Stomach (tissue), 9 donors: ENCODE measurements around the gene MB. TPM values are rescaled to one million over a fixed set of nuclear protein-coding genes. Genes with fewer than 3 reads are reported as not detected.
A peak's percentile ranks its signal among the peaks of the same experiment; 100 is the strongest.

Experiments
- DNase-seq, 2 donors: peaks; one replicate each; pipeline versions ENCODE4 v3.0.0 to v3.0.0-alpha.2; 2013 to 2019
- H3K27ac ChIP-seq, 5 donors: fragments of 200-600 bp in 4 of 5; sonication (generic) in 4 of 5; one replicate each; pipeline ENCODE4 v1.5.1; 2013 to 2019; ENCODE audit warnings: mild to moderate bottlenecking in 1 of 5, moderate library complexity in 1 of 5
- H3K27me3 ChIP-seq, 3 donors: fragments of 200-600 bp; sonication (generic); one replicate each; pipeline ENCODE4 v1.5.1; 2017 to 2019; ENCODE audit warnings: mixed run types in 1 of 3
- H3K36me3 ChIP-seq, 4 donors: fragments of 200-600 bp; sonication (generic); 1 replicate in 3 of 4; 2 replicates in 1 of 4; pipeline ENCODE4 v1.5.1; 2016 to 2019
- H3K4me1 ChIP-seq, 4 donors: fragments of 200-600 bp; sonication (generic); one replicate each; pipeline ENCODE4 v1.5.1; 2016 to 2019
- H3K4me3 ChIP-seq, 4 donors: fragments of 200-600 bp; sonication (generic) in 3 of 4; one replicate each; pipeline ENCODE4 v1.5.1; 2016 to 2019; ENCODE audit warnings: mild to moderate bottlenecking in 1 of 4
- H3K9me3 ChIP-seq, 4 donors: fragments of 200-600 bp; sonication (generic); one replicate each; pipeline ENCODE4 v1.5.1; 2016 to 2019
- EP300 ChIP-seq: sonication (generic); formaldehyde crosslinking; IDR thresholded peaks from one replicate; pipeline ENCODE4 v1.6.1; 2017; ENCODE audit warnings: antibody characterized with exemption
- POLR2A ChIP-seq, 4 donors: fragments of 450-650 bp; IDR thresholded peaks; one replicate each; pipeline ENCODE4 v1.6.1; 2016; ENCODE audit warnings: antibody characterized with exemption in 4 of 4, control low read depth in 2 of 4, mild to moderate bottlenecking in 1 of 4, moderate library complexity in 1 of 4
- POLR2AphosphoS5 ChIP-seq, 3 donors: sonication (generic); formaldehyde crosslinking; IDR thresholded peaks; one replicate each; pipeline ENCODE4 v1.6.1; 2016; ENCODE audit warnings: antibody characterized with exemption in 3 of 3
- WGBS, 5 donors: extraction: QIAGEN DNeasy Blood & Tissue Kit in 3 of 5; methylation state at CpG; one replicate each; pipeline versions ENCODE4 v1.1.5 to v1.1.7; 2013 to 2018; 5-methylcytosine and 5-hydroxymethylcytosine counted together
- intact Hi-C: fragments of 100-400 bp; cut with DNase I; formaldehyde crosslinking; loops from one replicate; pipeline ENCODE4 v1.15.1; 2023; ENCODE audit warnings: low total_unique reads
- polyA plus RNA-seq, 3 donors: library from polyadenylated mRNA; stranded (reverse); fragments of 200-250 nt; gene quantifications; one replicate each; pipeline ENCODE4 v1.2.3, GENCODE V29; 2013
- total RNA-seq, 5 donors: library from RNA; depleted of rRNA; stranded (reverse); fragments of >200 nt; gene quantifications; one replicate each; pipeline versions ENCODE4 v1.1.0 to v1.2.3, GENCODE V29; 2014 to 2016
- TF ChIP-seq, protein P1 (sequence below), 7 experiments: fragments of 450-650 bp in 4 of 7; fragments of 200-600 bp in 3 of 7; sonication (generic) in 3 of 7; IDR thresholded peaks; one replicate each; pipeline ENCODE4 v1.5.1; 2016 to 2019; ENCODE audit warnings: antibody characterized with exemption in 7 of 7, control low read depth in 2 of 7, mild to moderate bottlenecking in 1 of 7
- donor health status: healthy with polysubstance abuse.
- donor health status: Bipolar disorder and iron deficiency.
- donor health status: healthy.

Gene MB
- total and polyA plus RNA-seq, 8 donors = 0.87 to 29.5 (median 2.2) TPM; not detected in 3

DNA sequence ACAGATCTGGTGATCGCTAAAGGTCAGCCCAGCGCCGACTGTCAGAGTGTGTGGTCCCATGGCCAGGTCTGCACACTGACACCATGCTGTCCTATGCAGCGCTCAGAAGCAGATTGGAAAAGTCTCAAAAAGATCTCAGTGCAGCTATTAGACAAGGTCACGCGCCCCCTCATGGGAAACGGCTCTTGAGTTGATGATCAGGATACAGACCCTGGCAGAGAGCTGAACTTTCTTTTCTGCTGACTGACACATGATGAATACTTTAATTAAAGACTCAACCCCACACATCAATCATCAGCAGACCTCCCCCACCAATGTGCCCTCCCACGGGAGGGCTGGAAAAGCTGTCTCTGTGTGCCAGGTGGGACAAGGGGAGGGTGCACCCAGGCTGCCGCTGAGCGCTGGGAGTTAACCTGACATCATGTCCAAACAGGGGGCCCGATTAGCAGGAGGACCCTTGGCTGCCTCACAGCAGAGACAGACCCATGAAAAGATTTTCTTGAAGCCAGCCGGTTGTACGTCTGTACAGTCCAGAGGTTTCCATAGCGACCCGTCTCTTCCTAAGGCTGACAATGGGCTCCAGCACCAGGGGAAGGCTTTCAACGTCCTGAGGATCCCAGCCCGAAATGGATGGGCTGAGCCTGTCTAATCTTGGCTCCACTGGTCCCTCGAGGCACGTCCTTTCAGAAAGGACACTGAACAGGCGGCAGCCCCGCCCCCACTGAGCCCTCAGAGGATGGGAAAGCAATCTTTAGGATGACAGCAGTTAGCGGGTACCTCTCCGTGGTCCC, 49.6 kb downstream of the MB start:
- peaks cover 0 to 5% (median 0%) of the 10 kb centered on the region in 3 donors for H3K27me3 ChIP-seq
- H3K9me3 ChIP-seq = no peaks in the 10 kb centered on the region
- intact Hi-C loops = no loop called here
- 63 to 73% (median 65%) methylated on average over 20 to 23 of the region's 23 CpGs for WGBS, 5 donors
- peak in 1 of 2 donors; percentile 74 for DNase-seq
- no peak overlapping the region for H3K4me3 ChIP-seq
- H3K4me1 ChIP-seq = peaks cover 0 to 28% (median 11%) of the 10 kb centered on the region in 4 donors
- no peaks in the 10 kb centered on the region for H3K36me3 ChIP-seq
- H3K27ac ChIP-seq = no peak overlapping the region
- TF ChIP-seq EP300 (no peak), POLR2A (IDR thresholded peaks at IDR 0.05) (no peak), POLR2AphosphoS5 (IDR thresholded peaks at IDR 0.05) (no peak)
- TF ChIP-seq, protein P1, sequence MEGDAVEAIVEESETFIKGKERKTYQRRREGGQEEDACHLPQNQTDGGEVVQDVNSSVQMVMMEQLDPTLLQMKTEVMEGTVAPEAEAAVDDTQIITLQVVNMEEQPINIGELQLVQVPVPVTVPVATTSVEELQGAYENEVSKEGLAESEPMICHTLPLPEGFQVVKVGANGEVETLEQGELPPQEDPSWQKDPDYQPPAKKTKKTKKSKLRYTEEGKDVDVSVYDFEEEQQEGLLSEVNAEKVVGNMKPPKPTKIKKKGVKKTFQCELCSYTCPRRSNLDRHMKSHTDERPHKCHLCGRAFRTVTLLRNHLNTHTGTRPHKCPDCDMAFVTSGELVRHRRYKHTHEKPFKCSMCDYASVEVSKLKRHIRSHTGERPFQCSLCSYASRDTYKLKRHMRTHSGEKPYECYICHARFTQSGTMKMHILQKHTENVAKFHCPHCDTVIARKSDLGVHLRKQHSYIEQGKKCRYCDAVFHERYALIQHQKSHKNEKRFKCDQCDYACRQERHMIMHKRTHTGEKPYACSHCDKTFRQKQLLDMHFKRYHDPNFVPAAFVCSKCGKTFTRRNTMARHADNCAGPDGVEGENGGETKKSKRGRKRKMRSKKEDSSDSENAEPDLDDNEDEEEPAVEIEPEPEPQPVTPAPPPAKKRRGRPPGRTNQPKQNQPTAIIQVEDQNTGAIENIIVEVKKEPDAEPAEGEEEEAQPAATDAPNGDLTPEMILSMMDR (IDR thresholded peaks at IDR 0.05) = no peak

- 59 to 75% (median 67%) methylated on average over 10 of the region's 10 CpGs for WGBS, 5 donors
- Histone ChIP-seq H3K4me1 (peaks cover 0 to 28% (median 11%) of the 10 kb centered on the region in 4 donors), H3K4me3 (no peak overlapping the region), H3K36me3 (no peaks in the 10 kb centered on the region), H3K9me3 (no peaks in the 10 kb centered on the region), H3K27me3 (peaks cover 0 to 6% (median 0%) of the 10 kb centered on the region in 3 donors), H3K27ac (no peak overlapping the region)
- intact Hi-C loops = no loop called here
- TF ChIP-seq POLR2AphosphoS5 (IDR thresholded peaks at IDR 0.05) = no peak
- TF ChIP-seq, protein P1 (IDR thresholded peaks at IDR 0.05) = peak in 1 of 7 experiments; percentile 4
- TF ChIP-seq POLR2A (IDR thresholded peaks at IDR 0.05) = no peak
- no peak for TF ChIP-seq EP300
- DNase-seq = no peak
Measured at GRCh38 chr22:35564975-35565867, 51.9 kb downstream of the MB start.

GRCh38 chr22:35563211-35563610, 53.9 kb downstream of the MB start:
- Histone ChIP-seq H3K4me1 (peaks cover 0 to 17% (median 4%) of the 10 kb centered on the region in 4 donors), H3K27me3 (peaks cover 0 to 10% (median 0%) of the 10 kb centered on the region in 3 donors), H3K9me3 (no peaks in the 10 kb centered on the region), H3K27ac (no peak overlapping the region), H3K4me3 (no peak overlapping the region), H3K36me3 (no peaks in the 10 kb centered on the region)
- TF ChIP-seq, protein P1 (IDR thresholded peaks at IDR 0.05) = no peak
- no peak for TF ChIP-seq POLR2A (IDR thresholded peaks at IDR 0.05)
- no peak for TF ChIP-seq POLR2AphosphoS5 (IDR thresholded peaks at IDR 0.05)
- no peak for TF ChIP-seq EP300
- intact Hi-C loops = no loop called here
- no peak for DNase-seq
- WGBS, 5 donors = 63 to 75% (median 67%) methylated on average over 7 of the region's 7 CpGs

DNA sequence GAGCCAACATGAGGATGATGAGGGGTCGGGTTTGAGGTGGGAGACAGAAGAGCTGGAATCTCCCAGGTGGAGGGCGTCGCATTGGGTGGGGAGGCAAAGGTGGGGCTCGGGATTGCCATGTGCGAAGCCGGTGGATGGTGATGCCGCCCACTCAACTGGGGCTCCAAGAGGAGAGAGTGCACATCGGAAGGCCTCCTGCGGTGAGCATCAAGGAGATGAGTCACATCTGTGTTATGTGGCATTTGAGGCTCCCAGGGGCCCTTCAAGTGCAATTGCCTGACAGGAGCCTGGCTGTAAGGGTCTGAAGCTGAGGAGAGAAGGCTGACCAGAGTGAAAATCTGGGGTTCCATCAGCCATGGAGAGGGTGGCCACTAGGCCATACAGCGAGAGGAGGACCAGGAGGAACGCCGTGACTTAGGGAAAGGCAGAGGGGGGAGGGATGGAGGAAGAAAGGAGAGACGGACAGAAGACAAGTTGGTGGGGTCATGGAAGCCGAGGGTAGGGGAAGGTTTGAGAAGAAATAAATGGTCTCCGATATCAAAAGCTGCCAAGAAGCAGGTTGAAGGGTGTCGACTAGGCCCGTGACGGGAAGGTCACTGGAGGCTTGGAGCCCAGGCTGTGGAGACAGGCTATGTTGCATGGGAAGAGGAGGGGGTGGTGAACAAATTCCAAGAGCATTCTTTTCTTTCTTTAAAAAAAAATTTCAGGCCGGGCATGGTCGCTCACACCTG, 55.2 kb downstream of the MB start:
- DNase-seq = no peak
- peaks cover 0 to 15% (median 4%) of the 10 kb centered on the region in 4 donors for H3K4me1 ChIP-seq
- no peaks in the 10 kb centered on the region for H3K36me3 ChIP-seq
- TF ChIP-seq POLR2A (IDR thresholded peaks at IDR 0.05) (no peak), EP300 (no peak), POLR2AphosphoS5 (IDR thresholded peaks at IDR 0.05) (no peak)
- TF ChIP-seq, protein P1 (IDR thresholded peaks at IDR 0.05) = no peak
- H3K27me3 ChIP-seq = peaks cover 0 to 5% (median 0%) of the 10 kb centered on the region in 3 donors
- H3K9me3 ChIP-seq = no peaks in the 10 kb centered on the region
- 83 to 91% (median 88%) methylated on average over 20 of the region's 20 CpGs for WGBS, 5 donors
- no peak overlapping the region for H3K4me3 ChIP-seq
- intact Hi-C loops = no loop called here
- no peak overlapping the region for H3K27ac ChIP-seq
